GM19328 (cell line): ENCODE measurements around the gene ETDC.
"Not testable (repeated sequence)": the region's sequence is repeated elsewhere in the genome, so short reads cannot be mapped to it uniquely, and the experiment has no call there.

Source experiments
- ATAC-seq: cut with Tn5 transposase; IDR thresholded peaks from one replicate; pipeline ENCODE4 v1.9.1; 2021; ENCODE audit warnings: mild to moderate bottlenecking, moderate library complexity; ENCODE audit not compliant: unreplicated experiment

Gene ETDC

GRCh38 chrX:135309430-135309923 lies at the start of gene ETDC:
ETDC (plus strand) TSS chrX:135309480; CDS start chrX:135309480, 0 bp downstream.
- ATAC-seq = no peak

GRCh38 chrX:135260976-135261375 lies 48.3 kb upstream of the ETDC start:
- ATAC-seq = not testable (repeated sequence)

- ATAC-seq = not testable (repeated sequence)
Measured at GRCh38 chrX:135263376-135263775, 45.9 kb upstream of the ETDC start.

GRCh38 chrX:135264206-135264605 lies 45.1 kb upstream of the ETDC start:
- no peak for ATAC-seq

- no peak for ATAC-seq
Measured at GRCh38 chrX:135273162-135273561, 36.1 kb upstream of the ETDC start.

GRCh38 chrX:135275973-135276372 lies 33.3 kb upstream of the ETDC start:
- ATAC-seq = no peak

- no peak for ATAC-seq
Measured at GRCh38 chrX:135287266-135287823, 21.9 kb upstream of the ETDC start.

GRCh38 chrX:135295238-135295943 lies 13.9 kb upstream of the ETDC start:
- peak; percentile 97 for ATAC-seq

- ATAC-seq = peak; percentile 50
Measured at GRCh38 chrX:135295944-135296305, 13.4 kb upstream of the ETDC start.

- ATAC-seq = no peak
Measured at GRCh38 chrX:135302269-135302873, 6.9 kb upstream of the ETDC start.

- no peak for ATAC-seq
Measured at GRCh38 chrX:135304741-135305140, 4.5 kb upstream of the ETDC start.

GRCh38 chrX:135307171-135307570 lies 2.1 kb upstream of the ETDC start:
- no peak for ATAC-seq

GRCh38 chrX:135308345-135308855 lies 880 bp upstream of the ETDC start:
- ATAC-seq = no peak

GRCh38 chrX:135315864-135316263 lies 6.6 kb downstream of the ETDC start:
- ATAC-seq = no peak

- ATAC-seq = no peak
Measured at GRCh38 chrX:135324463-135324862, 15.2 kb downstream of the ETDC start.

- ATAC-seq = not testable (repeated sequence)
Measured at GRCh38 chrX:135325036-135325818, 15.9 kb downstream of the ETDC start.

GRCh38 chrX:135327299-135327698 lies 18.0 kb downstream of the ETDC start:
- ATAC-seq = no peak

GRCh38 chrX:135328421-135329005 lies 19.2 kb downstream of the ETDC start:
- no peak for ATAC-seq

GRCh38 chrX:135330706-135331105 lies 21.4 kb downstream of the ETDC start:
- ATAC-seq = no peak

GRCh38 chrX:135331525-135331924 lies 22.2 kb downstream of the ETDC start:
- no peak for ATAC-seq

GRCh38 chrX:135340831-135341230 lies 31.6 kb downstream of the ETDC start:
- ATAC-seq = no peak
